Left kidney (tissue), 2 donors: ENCODE results near the gene THADA. TPM values are rescaled to one million over a fixed set of nuclear protein-coding genes. Genes with fewer than 3 reads are reported as not detected.

ENCODE experiments used
- DNase-seq: peaks from one replicate; pipeline ENCODE4 v3.0.0-alpha.2; 2013
- polyA plus RNA-seq: library from polyadenylated mRNA; unstranded; fragments of 120-200 nt; gene quantifications from one replicate; pipeline ENCODE4 v1.2.1, GENCODE V29; 2013; ENCODE audit not compliant: insufficient read length

THADA gene
- polyA plus RNA-seq, 1 donor = 41.7 TPM

GRCh38 chr2:43358410-43359201, 237.2 kb downstream of the THADA start:
- no peak for DNase-seq

GRCh38 chr2:43356774-43357173, 239.1 kb downstream of the THADA start:
- DNase-seq = no peak

GRCh38 chr2:43355399-43355798, 240.4 kb downstream of the THADA start:
- no peak for DNase-seq

GRCh38 chr2:43349904-43350303, 245.9 kb downstream of the THADA start:
- DNase-seq = peak; percentile 48

- DNase-seq = peak; percentile 75
Measured at GRCh38 chr2:43348908-43349661, 246.8 kb downstream of the THADA start.

- no peak for DNase-seq
Measured at GRCh38 chr2:43347746-43348145, 248.1 kb downstream of the THADA start.

- DNase-seq = no peak
Measured at GRCh38 chr2:43346602-43347567, 249.0 kb downstream of the THADA start.

- no peak for DNase-seq
Measured at GRCh38 chr2:43345872-43346271, 250.0 kb downstream of the THADA start.

GRCh38 chr2:43345391-43345813, 250.4 kb downstream of the THADA start:
- DNase-seq = no peak

- no peak for DNase-seq
Measured at GRCh38 chr2:43344868-43345373, 250.9 kb downstream of the THADA start.

- peak; percentile 64 for DNase-seq
Measured at GRCh38 chr2:43343573-43344304, 252.1 kb downstream of the THADA start.

- DNase-seq = no peak
Measured at GRCh38 chr2:43341959-43342757, 253.7 kb downstream of the THADA start.

- DNase-seq = no peak
Measured at GRCh38 chr2:43340945-43341356, 254.9 kb downstream of the THADA start.

GRCh38 chr2:43340066-43340465, 255.8 kb downstream of the THADA start:
- DNase-seq = no peak

GRCh38 chr2:43333656-43334144, 262.1 kb downstream of the THADA start:
- DNase-seq = no peak

GRCh38 chr2:43333101-43333655, 262.7 kb downstream of the THADA start:
- DNase-seq = no peak

- no peak for DNase-seq
Measured at GRCh38 chr2:43332653-43333052, 263.2 kb downstream of the THADA start.

GRCh38 chr2:43331422-43331821, 264.4 kb downstream of the THADA start:
- no peak for DNase-seq

- DNase-seq = no peak
Measured at GRCh38 chr2:43329637-43330036, 266.2 kb downstream of the THADA start.

- no peak for DNase-seq
Measured at GRCh38 chr2:43328832-43329231, 267.0 kb downstream of the THADA start.
